HG02763 (cell line): ENCODE measurements around the gene TBX3.

ENCODE experiments used
- ATAC-seq: cut with Tn5 transposase; IDR thresholded peaks from one replicate; pipeline ENCODE4 v1.9.1; 2021; ENCODE audit warnings: mild to moderate bottlenecking, moderate library complexity; ENCODE audit not compliant: unreplicated experiment

TBX3 gene

GRCh38 chr12:114636723-114637480 lies 47.1 kb downstream of the TBX3 start:
- no peak for ATAC-seq

GRCh38 chr12:114631242-114631641 lies 52.7 kb downstream of the TBX3 start:
- ATAC-seq: no peak

- ATAC-seq: no peak
Measured at GRCh38 chr12:114628199-114628598, 55.8 kb downstream of the TBX3 start.

GRCh38 chr12:114627393-114627792 lies 56.6 kb downstream of the TBX3 start:
- ATAC-seq: no peak

- no peak for ATAC-seq
Measured at GRCh38 chr12:114625294-114625851, 58.6 kb downstream of the TBX3 start.

- ATAC-seq: no peak
Measured at GRCh38 chr12:114623737-114624136, 60.2 kb downstream of the TBX3 start.
